ENCODE data around the gene PHLPP2. TPM values are rescaled to one million over a fixed set of nuclear protein-coding genes. Genes with fewer than 3 reads are reported as not detected.

The PHLPP2 gene
- total and polyA plus RNA-seq, 10 of the 15 experiments (the other 5 are each of a cell fraction or from before 2014, with no cell fraction given), result 1.0 to 13.2 (median 7.0) TPM

DNA sequence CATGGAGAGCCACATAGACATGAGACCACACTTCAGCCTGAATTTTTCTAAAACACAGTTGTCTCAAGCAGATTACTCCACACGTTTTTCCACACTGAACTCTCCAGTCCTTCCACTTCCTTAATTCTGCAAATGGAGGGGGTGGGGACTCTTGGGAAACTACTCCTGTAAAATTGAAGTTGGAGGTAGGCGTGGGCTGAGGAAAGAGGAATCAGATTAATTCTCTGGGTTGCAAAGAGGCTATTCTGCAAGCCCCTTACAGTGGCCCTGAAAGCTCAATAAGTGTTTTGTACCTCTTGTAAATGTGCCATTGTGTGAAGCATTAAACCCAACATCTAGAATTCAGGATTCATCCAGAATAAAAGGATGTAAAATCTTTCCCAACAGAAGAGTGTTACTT is 88.9 kb downstream of the PHLPP2 start:
- Histone ChIP-seq H3K4me3 (no peak overlapping the region), H3K36me3 (ENCODE audit: control insufficient read depth in 2 of 2, insufficient read depth in 2 of 2, low read length in 1 of 2) (no peaks in the 10 kb centered on the region), H3K9me3 (replicated peaks; ENCODE audit: control insufficient read depth, insufficient read depth, low read length) (no peaks in the 10 kb centered on the region), H3K79me2 (ENCODE audit: control insufficient read depth, insufficient read depth, low read length) (no peaks in the 10 kb centered on the region), H3K4me2 (ENCODE audit: control insufficient read depth, insufficient read depth) (no peak overlapping the region), H3K27ac (ENCODE audit: control insufficient read depth, insufficient read depth) (no peak overlapping the region), H4K20me1 (ENCODE audit: control insufficient read depth, insufficient read depth) (no peaks in the 10 kb centered on the region), H2AFZ (ENCODE audit: control insufficient read depth, low read depth, low read length) (no peak overlapping the region), H3K27me3 (replicated peaks in 1 of 2; ENCODE audit: control insufficient read depth in 2 of 2, insufficient read depth in 2 of 2, low read length in 1 of 2) (no peaks in the 10 kb centered on the region), H3K9ac (ENCODE audit: control insufficient read depth, insufficient read depth, low read length) (no peak overlapping the region), H3K4me1 (ENCODE audit: control insufficient read depth, insufficient read depth, low read length) (no peaks in the 10 kb centered on the region)
- TF ChIP-seq, protein P1, sequence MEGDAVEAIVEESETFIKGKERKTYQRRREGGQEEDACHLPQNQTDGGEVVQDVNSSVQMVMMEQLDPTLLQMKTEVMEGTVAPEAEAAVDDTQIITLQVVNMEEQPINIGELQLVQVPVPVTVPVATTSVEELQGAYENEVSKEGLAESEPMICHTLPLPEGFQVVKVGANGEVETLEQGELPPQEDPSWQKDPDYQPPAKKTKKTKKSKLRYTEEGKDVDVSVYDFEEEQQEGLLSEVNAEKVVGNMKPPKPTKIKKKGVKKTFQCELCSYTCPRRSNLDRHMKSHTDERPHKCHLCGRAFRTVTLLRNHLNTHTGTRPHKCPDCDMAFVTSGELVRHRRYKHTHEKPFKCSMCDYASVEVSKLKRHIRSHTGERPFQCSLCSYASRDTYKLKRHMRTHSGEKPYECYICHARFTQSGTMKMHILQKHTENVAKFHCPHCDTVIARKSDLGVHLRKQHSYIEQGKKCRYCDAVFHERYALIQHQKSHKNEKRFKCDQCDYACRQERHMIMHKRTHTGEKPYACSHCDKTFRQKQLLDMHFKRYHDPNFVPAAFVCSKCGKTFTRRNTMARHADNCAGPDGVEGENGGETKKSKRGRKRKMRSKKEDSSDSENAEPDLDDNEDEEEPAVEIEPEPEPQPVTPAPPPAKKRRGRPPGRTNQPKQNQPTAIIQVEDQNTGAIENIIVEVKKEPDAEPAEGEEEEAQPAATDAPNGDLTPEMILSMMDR (IDR thresholded peaks at IDR 0.05 in 2 of 3, conservative IDR thresholded peaks at IDR 0.05 in 1 of 3; ENCODE audit: control insufficient read depth in 2 of 3, extremely low read depth in 1 of 3, insufficient read depth in 1 of 3, low read depth in 3 of 3, low read length in 3 of 3), result no peak
- no peak for TF ChIP-seq SMARCA5 (IDR thresholded peaks at IDR 0.05)
- TF ChIP-seq MYC (IDR thresholded peaks at IDR 0.05; ENCODE audit: insufficient read depth, insufficient read length, insufficient replicate concordance, low read length, severe bottlenecking), result no peak
- TF ChIP-seq ZNF384 (IDR thresholded peaks at IDR 0.05; ENCODE audit: borderline replicate concordance, low read depth, low read length), result no peak
- TF ChIP-seq FOS (IDR thresholded peaks at IDR 0.05; ENCODE audit: borderline replicate concordance, extremely low read depth, insufficient read length), result no peak
- no peak for TF ChIP-seq SIN3A (IDR thresholded peaks at IDR 0.05; ENCODE audit: low read depth, low read length)
- no peak for TF ChIP-seq TCF12 (IDR thresholded peaks at IDR 0.05; ENCODE audit: low read depth, low read length)
- TF ChIP-seq, protein P2, sequence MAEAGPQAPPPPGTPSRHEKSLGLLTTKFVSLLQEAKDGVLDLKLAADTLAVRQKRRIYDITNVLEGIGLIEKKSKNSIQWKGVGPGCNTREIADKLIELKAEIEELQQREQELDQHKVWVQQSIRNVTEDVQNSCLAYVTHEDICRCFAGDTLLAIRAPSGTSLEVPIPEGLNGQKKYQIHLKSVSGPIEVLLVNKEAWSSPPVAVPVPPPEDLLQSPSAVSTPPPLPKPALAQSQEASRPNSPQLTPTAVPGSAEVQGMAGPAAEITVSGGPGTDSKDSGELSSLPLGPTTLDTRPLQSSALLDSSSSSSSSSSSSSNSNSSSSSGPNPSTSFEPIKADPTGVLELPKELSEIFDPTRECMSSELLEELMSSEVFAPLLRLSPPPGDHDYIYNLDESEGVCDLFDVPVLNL (IDR thresholded peaks at IDR 0.05; ENCODE audit: low read depth, low read length), result no peak
- no peak for TF ChIP-seq ETV6 (conservative IDR thresholded peaks at IDR 0.05 in 1 of 2, IDR thresholded peaks at IDR 0.05 in 1 of 2; ENCODE audit: borderline replicate concordance in 1 of 2, low read depth in 1 of 2)
- no peak for TF ChIP-seq MEF2A (IDR thresholded peaks at IDR 0.05; ENCODE audit: insufficient read depth, low read depth, low read length)
- no peak for TF ChIP-seq EP300 (IDR thresholded peaks at IDR 0.05; ENCODE audit: borderline replicate concordance in 1 of 2, control insufficient read depth in 1 of 2, low read depth in 2 of 2, low read length in 2 of 2)
- TF ChIP-seq, protein P3, sequence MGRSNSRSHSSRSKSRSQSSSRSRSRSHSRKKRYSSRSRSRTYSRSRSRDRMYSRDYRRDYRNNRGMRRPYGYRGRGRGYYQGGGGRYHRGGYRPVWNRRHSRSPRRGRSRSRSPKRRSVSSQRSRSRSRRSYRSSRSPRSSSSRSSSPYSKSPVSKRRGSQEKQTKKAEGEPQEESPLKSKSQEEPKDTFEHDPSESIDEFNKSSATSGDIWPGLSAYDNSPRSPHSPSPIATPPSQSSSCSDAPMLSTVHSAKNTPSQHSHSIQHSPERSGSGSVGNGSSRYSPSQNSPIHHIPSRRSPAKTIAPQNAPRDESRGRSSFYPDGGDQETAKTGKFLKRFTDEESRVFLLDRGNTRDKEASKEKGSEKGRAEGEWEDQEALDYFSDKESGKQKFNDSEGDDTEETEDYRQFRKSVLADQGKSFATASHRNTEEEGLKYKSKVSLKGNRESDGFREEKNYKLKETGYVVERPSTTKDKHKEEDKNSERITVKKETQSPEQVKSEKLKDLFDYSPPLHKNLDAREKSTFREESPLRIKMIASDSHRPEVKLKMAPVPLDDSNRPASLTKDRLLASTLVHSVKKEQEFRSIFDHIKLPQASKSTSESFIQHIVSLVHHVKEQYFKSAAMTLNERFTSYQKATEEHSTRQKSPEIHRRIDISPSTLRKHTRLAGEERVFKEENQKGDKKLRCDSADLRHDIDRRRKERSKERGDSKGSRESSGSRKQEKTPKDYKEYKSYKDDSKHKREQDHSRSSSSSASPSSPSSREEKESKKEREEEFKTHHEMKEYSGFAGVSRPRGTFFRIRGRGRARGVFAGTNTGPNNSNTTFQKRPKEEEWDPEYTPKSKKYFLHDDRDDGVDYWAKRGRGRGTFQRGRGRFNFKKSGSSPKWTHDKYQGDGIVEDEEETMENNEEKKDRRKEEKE (IDR thresholded peaks at IDR 0.05), result no peak
- TF ChIP-seq GABPA (IDR thresholded peaks at IDR 0.05; ENCODE audit: low read depth), result no peak
- no peak for TF ChIP-seq RUNX3 (IDR thresholded peaks at IDR 0.05; ENCODE audit: low read length)
- TF ChIP-seq MTA3 (IDR thresholded peaks at IDR 0.05; ENCODE audit: borderline replicate concordance, low read length), result no peak
- TF ChIP-seq SMC3 (IDR thresholded peaks at IDR 0.05; ENCODE audit: borderline replicate concordance, low read length), result no peak
- intact Hi-C loops (cut with micrococcal nuclease; ENCODE audit: unreplicated experiment) (no loop called here), in situ Hi-C loops (cut with MboI) (no loop called here)
- no peak for FAIRE-seq
- ChIA-PET SMC1A (ENCODE audit: uncharacterized antibody, unreplicated experiment) (interaction anchor here (1.4 kb wide), 1 partner anchor 29 kb away, joined by 3 read pairs; no protein-coding TSS in a partner anchor), POLR2A (no interaction called here), RAD21 (ENCODE audit: unreplicated experiment) (no interaction called here), CTCF (interaction anchor here (0.6 kb wide), 1 partner anchor 20 kb away, joined by 4 read pairs; no protein-coding TSS in a partner anchor)
- WGBS (ENCODE audit: insufficient coverage, insufficient replicate concordance, low lambda C conversion rate, missing lambda C conversion rate), result 0% methylated on average over 2 of the region's 2 CpGs
- no TSS peak for BruUV-seq (replicated peaks)
- DNase-seq (ENCODE audit: low read depth, low spot score), result no peak
- ATAC-seq, result no peak

Data from GM12878 (cell line).